Natural killer cell treated with Interleukin-12 subunit alpha and Interleukin-12 subunit beta and Interleukin-15 and Interleukin-18, amount 100 ng/mL, for 72 hours (primary cell): ENCODE data around the gene CD63. TPM values are rescaled to one million over a fixed set of nuclear protein-coding genes. Genes with fewer than 3 reads are reported as not detected.
A peak's percentile ranks its signal among the peaks of the same experiment; 100 is the strongest.

Source experiments
- ATAC-seq, 2 donors: fragments of 150-1000 bp; cut with Tn5 transposase in 1 of 2; sonication (Bioruptor Pico), chemical (Tn5 transposase) in 1 of 2; 2 replicates each; pipeline ENCODE4 v1.10.0; 2021
- DNase-seq: peaks from one replicate; pipeline ENCODE4 v3.0.0; 2022; ENCODE audit warnings: low spot score
- H3K27ac Mint-ChIP-seq, 2 donors: 1 replicate in 1 of 2; 2 replicates in 1 of 2; pipeline ENCODE4 v1.8.0; 2022; ENCODE audit warnings: mixed read lengths in 2 of 2, mild to moderate bottlenecking in 1 of 2, moderate library complexity in 1 of 2
- H3K27me3 Mint-ChIP-seq, 2 donors: 1 replicate in 1 of 2; 2 replicates in 1 of 2; pipeline ENCODE4 v1.8.0; 2022; ENCODE audit warnings: mixed read lengths in 2 of 2
- H3K36me3 Mint-ChIP-seq: one replicate; pipeline ENCODE4 v1.8.0; 2022; ENCODE audit warnings: mixed read lengths
- H3K4me1 Mint-ChIP-seq, 2 donors: 1 replicate in 1 of 2; 2 replicates in 1 of 2; pipeline ENCODE4 v1.8.0; 2022; ENCODE audit warnings: low read depth in 2 of 2, mixed read lengths in 2 of 2, mild to moderate bottlenecking in 1 of 2
- H3K4me3 Mint-ChIP-seq: one replicate; pipeline ENCODE4 v1.8.0; 2022; ENCODE audit warnings: mixed read lengths
- H3K9me3 Mint-ChIP-seq: 2 replicates; pipeline ENCODE4 v1.8.0; 2022; ENCODE audit warnings: mixed read lengths
- total RNA-seq, 2 donors: library from RNA; stranded (reverse); gene quantifications; one replicate each; pipeline ENCODE4 v1.2.3, GENCODE V29; 2022

Gene CD63
- total RNA-seq, 2 donors from 2014 or later = 263 to 327 TPM

- no peak for DNase-seq
Observed at GRCh38 chr12:55745361-55746173, 16.8 kb upstream of the CD63 start.

GRCh38 chr12:55744340-55745030, 15.7 kb upstream of the CD63 start:
- Mint-ChIP-seq H3K9me3 (no peaks in the 10 kb centered on the region), H3K4me1 (peaks cover 25 to 44% of the 10 kb centered on the region in 2 donors), H3K4me3 (peak overlapping the region; percentile 89), H3K36me3 (no peaks in the 10 kb centered on the region), H3K27ac (peak overlapping the region; percentile 36 to 68), H3K27me3 (no peaks in the 10 kb centered on the region)
- no peak for ATAC-seq
- DNase-seq = no peak

More at GRCh38 chr12:55745361-55746173, 16.8 kb upstream of the CD63 start:
- peak overlapping the region; percentile 2 to 11 for H3K27ac Mint-ChIP-seq
- no peak for ATAC-seq
- peak overlapping the region; percentile 89 for H3K4me3 Mint-ChIP-seq
- peaks cover 25 to 44% of the 10 kb centered on the region in 2 donors for H3K4me1 Mint-ChIP-seq
- no peaks in the 10 kb centered on the region for H3K9me3 Mint-ChIP-seq
- H3K27me3 Mint-ChIP-seq = no peaks in the 10 kb centered on the region
- no peaks in the 10 kb centered on the region for H3K36me3 Mint-ChIP-seq

GRCh38 chr12:55743406-55744339, 14.9 kb upstream of the CD63 start:
- DNase-seq (peak; percentile 66), ATAC-seq (peak; percentile 70)
- Mint-ChIP-seq H3K27me3 (no peaks in the 10 kb centered on the region), H3K36me3 (no peaks in the 10 kb centered on the region), H3K9me3 (no peaks in the 10 kb centered on the region), H3K4me3 (peak overlapping the region; percentile 89), H3K27ac (peak overlapping the region; percentile 36 to 68), H3K4me1 (peaks cover 25 to 49% of the 10 kb centered on the region in 2 donors)

GRCh38 chr12:55742719-55743405, 14.1 kb upstream of the CD63 start, which contains the start of gene GDF11:
GDF11 (plus strand) TSS chr12:55743122; CDS start chr12:55743317, 195 bp downstream.
- Mint-ChIP-seq H3K36me3 (no peaks in the 10 kb centered on the region), H3K27ac (peak within 1 kb of the TSS; percentile 66 to 67), H3K4me1 (peaks cover 31 to 53% of the 10 kb centered on the region in 2 donors), H3K9me3 (no peaks in the 10 kb centered on the region), H3K4me3 (peak within 1 kb of the TSS; percentile 89), H3K27me3 (no peaks in the 10 kb centered on the region)
- DNase-seq (peak; percentile 77), ATAC-seq (peak; percentile 80 to 85)

- Mint-ChIP-seq H3K27me3 (no peaks in the 10 kb centered on the region), H3K27ac (peak overlapping the region; percentile 66 to 67), H3K4me1 (peaks cover 36 to 54% of the 10 kb centered on the region in 2 donors), H3K9me3 (no peaks in the 10 kb centered on the region), H3K4me3 (peak overlapping the region; percentile 87), H3K36me3 (no peaks in the 10 kb centered on the region)
- no peak for ATAC-seq
- no peak for DNase-seq
Observed at GRCh38 chr12:55741931-55742680, 13.3 kb upstream of the CD63 start.

GRCh38 chr12:55739025-55739378, 10.2 kb upstream of the CD63 start:
- Mint-ChIP-seq H3K36me3 (no peaks in the 10 kb centered on the region), H3K9me3 (no peaks in the 10 kb centered on the region), H3K27me3 (no peaks in the 10 kb centered on the region), H3K27ac (peak overlapping the region in 1 of 2 donors; percentile 72), H3K4me3 (peak overlapping the region; percentile 89), H3K4me1 (peaks cover 33 to 43% of the 10 kb centered on the region in 2 donors)
- no peak for ATAC-seq
- no peak for DNase-seq

- Mint-ChIP-seq H3K27ac (peak overlapping the region; percentile 30 to 72), H3K9me3 (no peaks in the 10 kb centered on the region), H3K27me3 (no peaks in the 10 kb centered on the region), H3K36me3 (no peaks in the 10 kb centered on the region), H3K4me3 (peak overlapping the region; percentile 89), H3K4me1 (peaks cover 33 to 42% of the 10 kb centered on the region in 2 donors)
- DNase-seq = peak; percentile 75
- ATAC-seq = peak; percentile 73 to 84
Observed at GRCh38 chr12:55738123-55739024, 9.6 kb upstream of the CD63 start.

- ATAC-seq = no peak
- no peaks in the 10 kb centered on the region for H3K27me3 Mint-ChIP-seq
- peaks cover 30 to 39% of the 10 kb centered on the region in 2 donors for H3K4me1 Mint-ChIP-seq
- H3K36me3 Mint-ChIP-seq = no peaks in the 10 kb centered on the region
- peak overlapping the region; percentile 89 for H3K4me3 Mint-ChIP-seq
- H3K27ac Mint-ChIP-seq = peak overlapping the region; percentile 30 to 72
- no peak for DNase-seq
- no peaks in the 10 kb centered on the region for H3K9me3 Mint-ChIP-seq
Observed at GRCh38 chr12:55737581-55738122, 8.8 kb upstream of the CD63 start.

- peak; percentile 54 to 67 for ATAC-seq
- Mint-ChIP-seq H3K4me3 (peak overlapping the region; percentile 39), H3K9me3 (no peaks in the 10 kb centered on the region), H3K27ac (peak overlapping the region; percentile 30 to 72), H3K4me1 (peaks cover 25 to 32% of the 10 kb centered on the region in 2 donors), H3K27me3 (no peaks in the 10 kb centered on the region), H3K36me3 (no peaks in the 10 kb centered on the region)
- no peak for DNase-seq
Observed at GRCh38 chr12:55736780-55737580, 8.2 kb upstream of the CD63 start.

- DNase-seq = no peak
- no peak for ATAC-seq
- Mint-ChIP-seq H3K9me3 (no peaks in the 10 kb centered on the region), H3K36me3 (no peaks in the 10 kb centered on the region), H3K27me3 (no peaks in the 10 kb centered on the region), H3K27ac (no peak overlapping the region), H3K4me3 (no peak overlapping the region), H3K4me1 (peaks cover 22 to 29% of the 10 kb centered on the region in 2 donors)
Observed at GRCh38 chr12:55736076-55736475, 7.3 kb upstream of the CD63 start.

GRCh38 chr12:55734595-55734994, 5.8 kb upstream of the CD63 start:
- H3K9me3 Mint-ChIP-seq = no peaks in the 10 kb centered on the region

More at GRCh38 chr12:55734595-55734994, 5.8 kb upstream of the CD63 start:
- no peak for ATAC-seq
- no peak for DNase-seq
- H3K4me1 Mint-ChIP-seq = peaks cover 36 to 43% of the 10 kb centered on the region in 2 donors
- no peaks in the 10 kb centered on the region for H3K36me3 Mint-ChIP-seq
- no peak overlapping the region for H3K27ac Mint-ChIP-seq
- no peaks in the 10 kb centered on the region for H3K27me3 Mint-ChIP-seq
- no peak overlapping the region for H3K4me3 Mint-ChIP-seq
